HepG2 (cell line): ENCODE measurements around the gene PRSS23. TPM values are rescaled to one million over a fixed set of nuclear protein-coding genes. Genes with fewer than 3 reads are reported as not detected.

Source experiments
- ATAC-seq: fragments of 200-7000 bp; cut with Tn5 transposase; 3 replicates; pipeline ENCODE4 v1.9.1; 2020; ENCODE audit warnings: mild to moderate bottlenecking, moderate library complexity
- BruUV-seq: library from RNA; stranded (reverse); fragments of 400-500 nt; replicated peaks from 2 replicates; lab custom pipeline; 2021; lab: Mats Ljungman, UMichigan
- CTCF ChIA-PET: fragments of 300-600 bp; formaldehyde crosslinking; extraction: SDS; loops from one replicate; lab custom pipeline; 2021; ENCODE audit warnings: low total read pairs, inconsistent platforms, low intra/inter-chr PET ratio; lab: Yijun Ruan, JAX
- POLR2A ChIA-PET: fragments of 350-600 bp; sonication (Branson Sonifier 250); formaldehyde crosslinking; loops from one replicate; lab custom pipeline; 2020; ENCODE audit warnings: antibody characterized with exemption, inconsistent platforms; lab: Yijun Ruan, JAX
- DNase-seq: peaks from one replicate; pipeline ENCODE4 v3.0.0-alpha.2; 2015; ENCODE audit warnings: low spot score
- FAIRE-seq: peaks from 3 replicates; lab custom pipeline; 2011; peaks lifted over from hg19 to GRCh38; lab: Jason Lieb, UNC
- H2AFZ ChIP-seq: one replicate; pipeline ENCODE4 v1.6.1; 2011; ENCODE audit warnings: low read length, inconsistent platforms
- H3K27ac ChIP-seq: fragments of 300-600 bp; 3 replicates; pipeline ENCODE4 v1.8.0; 2011; ENCODE audit warnings: mixed run types, mild to moderate bottlenecking, mixed read lengths, low read length, inconsistent platforms; ENCODE audit not compliant: insufficient read depth; ENCODE audit errors: extremely low read length
- H3K27me3 ChIP-seq, 2 experiments: fragments of 200-600 bp in 1 of 2; 2 replicates in 1 of 2; 3 replicates in 1 of 2; pipeline versions ENCODE4 v1.6.0 to v1.8.0; 2011; ENCODE audit warnings: low read length in 2 of 2, mild to moderate bottlenecking in 2 of 2, moderate library complexity in 2 of 2, inconsistent platforms in 1 of 2; ENCODE audit not compliant: insufficient read depth in 2 of 2, control insufficient read depth in 1 of 2
- H3K36me3 ChIP-seq, 2 experiments: fragments of 200-600 bp in 1 of 2; replicated peaks in 1 of 2; 2 replicates in 1 of 2; 3 replicates in 1 of 2; pipeline versions ENCODE4 v1.5.1 to v1.8.0; 2011; ENCODE audit warnings: low read length in 2 of 2, inconsistent platforms in 1 of 2; ENCODE audit not compliant: insufficient read depth in 2 of 2, control insufficient read depth in 1 of 2
- H3K4me1 ChIP-seq: 2 replicates; pipeline ENCODE4 v1.5.1; 2012; ENCODE audit warnings: low read length, inconsistent platforms; ENCODE audit not compliant: insufficient read depth
- H3K4me2 ChIP-seq: 2 replicates; pipeline ENCODE4 v1.6.0; 2011; ENCODE audit warnings: low read depth, low read length, inconsistent platforms
- H3K4me3 ChIP-seq, 3 experiments: fragments of 200-600 bp in 1 of 3; sonication (generic), shearing (Covaris generic) in 1 of 3; replicated peaks in 1 of 3; 2 replicates each; pipeline ENCODE4 v1.5.1; 2011 to 2016; ENCODE audit warnings: low read length in 3 of 3, inconsistent platforms in 2 of 3, low read depth in 2 of 3, mild to moderate bottlenecking in 2 of 3, control low read depth in 1 of 3, mixed read lengths in 1 of 3; ENCODE audit not compliant: insufficient read depth in 1 of 3
- H3K79me2 ChIP-seq: one replicate; pipeline ENCODE4 v1.6.1; 2011; ENCODE audit warnings: low read length, inconsistent platforms; ENCODE audit not compliant: insufficient read depth
- H3K9ac ChIP-seq: 2 replicates; pipeline ENCODE4 v1.6.0; 2011; ENCODE audit warnings: mild to moderate bottlenecking, low read depth, low read length, inconsistent platforms; ENCODE audit not compliant: insufficient read depth
- H3K9me3 ChIP-seq: 2 replicates; pipeline ENCODE4 v1.5.1; 2012; ENCODE audit warnings: mild to moderate bottlenecking, low read length
- H4K20me1 ChIP-seq: 2 replicates; pipeline ENCODE4 v1.6.0; 2011; ENCODE audit warnings: inconsistent platforms, mild to moderate bottlenecking, low read length, moderate library complexity; ENCODE audit not compliant: insufficient read depth
- CCAR2 ChIP-seq: fragments of 200-400 bp; formaldehyde crosslinking; optimal IDR thresholded peaks from 2 replicates; pipeline ENCODE3; 2018; ENCODE audit warnings: low read depth, mild to moderate bottlenecking, low read length, moderate library complexity
- FOXC1 ChIP-seq: sonication (generic); formaldehyde crosslinking; IDR thresholded peaks from 2 replicates; pipeline ENCODE4 v1.8.0; 2022; ENCODE audit warnings: mild to moderate bottlenecking, missing genetic modification reagents, borderline replicate concordance
- FOXO1 ChIP-seq: sonication (generic); formaldehyde crosslinking; IDR thresholded peaks from 2 replicates; pipeline ENCODE4 v1.4.0; 2020; ENCODE audit warnings: missing genetic modification reagents
- FUBP1 ChIP-seq: sonication (generic); formaldehyde crosslinking; IDR thresholded peaks from 2 replicates; pipeline ENCODE4 v1.5.1; 2020; ENCODE audit warnings: missing genetic modification reagents, mild to moderate bottlenecking, borderline replicate concordance
- GABPA ChIP-seq, 2 experiments: IDR thresholded peaks; 2 replicates each; pipeline ENCODE4 v1.6.1; 2011 to 2016; ENCODE audit warnings: low read depth in 2 of 2, low read length in 1 of 2, missing biosample characterization in 1 of 2, missing genetic modification characterization in 1 of 2
- KDM6A ChIP-seq: IDR thresholded peaks from 2 replicates; pipeline ENCODE4 v1.6.1; 2016; ENCODE audit warnings: low read depth
- NR0B2 ChIP-seq: sonication (generic); formaldehyde crosslinking; IDR thresholded peaks from 2 replicates; pipeline ENCODE4 v1.4.0; 2020; ENCODE audit warnings: mild to moderate bottlenecking, missing genetic modification reagents
- RAD51 ChIP-seq: fragments of 450-650 bp; IDR thresholded peaks from 2 replicates; pipeline ENCODE4 v1.6.1; 2016; ENCODE audit warnings: borderline replicate concordance
- RFXAP ChIP-seq: sonication (generic); formaldehyde crosslinking; IDR thresholded peaks from 2 replicates; pipeline ENCODE4 v1.4.0; 2020; ENCODE audit warnings: missing genetic modification reagents, borderline replicate concordance
- SMARCE1 ChIP-seq: fragments of 450-650 bp; IDR thresholded peaks from 2 replicates; pipeline ENCODE4 v1.6.1; 2017; ENCODE audit warnings: borderline replicate concordance
- TAF1 ChIP-seq: sonication (generic); formaldehyde crosslinking; IDR thresholded peaks from 2 replicates; pipeline ENCODE4 v1.4.0; 2020; ENCODE audit warnings: missing genetic modification reagents
- ZNF253 ChIP-seq: sonication (generic); formaldehyde crosslinking; IDR thresholded peaks from 2 replicates; pipeline ENCODE4 v1.8.0; 2022; ENCODE audit warnings: mild to moderate bottlenecking, missing genetic modification reagents, borderline replicate concordance
- ZNF264 ChIP-seq: sonication (generic); formaldehyde crosslinking; IDR thresholded peaks from 2 replicates; pipeline ENCODE4 v1.4.0; 2020; ENCODE audit warnings: missing genetic modification reagents
- ZNF546 ChIP-seq: sonication (generic); formaldehyde crosslinking; conservative IDR thresholded peaks from 2 replicates; pipeline ENCODE4 v1.8.1; 2023; ENCODE audit warnings: mild to moderate bottlenecking, missing genetic modification reagents
- WGBS: methylation state at CpG from one replicate; pipeline ENCODE4 v1.1.6; 2017; ENCODE audit warnings: low lambda C conversion rate; 5-methylcytosine and 5-hydroxymethylcytosine counted together
- in situ Hi-C: cut with HindIII; loops from 2 replicates; pipeline ENCODE4 v1.10.0; 2017; ENCODE audit warnings: low pct_unique_long_range_greater_than_20kb; ENCODE audit not compliant: extremely low pct_ligation_motif_present
- intact Hi-C: fragments of 100-400 bp; cut with micrococcal nuclease; formaldehyde crosslinking; loops from one replicate; pipeline ENCODE4 v1.10.0; 2022; ENCODE audit not compliant: unreplicated experiment
- polyA plus RNA-seq, 8 experiments: library from polyadenylated mRNA; depleted of rRNA in 3 of 8; stranded (reverse) in 7 of 8; unstranded in 1 of 8; fragments of >200 nt; fragmentation: Illumina TruSeq in 4 of 8; extraction: Trizol in 4 of 8; gene quantifications; 2 replicates each; pipeline versions ENCODE4 v1.2.1 to v1.2.3, GENCODE V29; 2011 to 2016; ENCODE audit warnings: low read depth in 4 of 8, missing spikeins in 1 of 8, mixed read lengths in 1 of 8; ENCODE audit not compliant: insufficient read depth in 1 of 8
- total RNA-seq, 5 experiments: library from RNA; depleted of rRNA; stranded (reverse); fragments of >200 nt; fragmentation: Illumina TruSeq; extraction: Trizol; gene quantifications; 2 replicates each; pipeline ENCODE4 v1.2.3, GENCODE V29; 2016; ENCODE audit warnings: low read depth in 1 of 5

PRSS23 gene
- total and polyA plus RNA-seq, 2 of the 13 experiments (the other 11 are each of a cell fraction or from before 2014, with no cell fraction given): 0.20 to 0.30 TPM

- H3K9ac ChIP-seq: no peak overlapping the region
- TF ChIP-seq ZNF264 (no peak), NR0B2 (CRISPR knock-in tag) (no peak), KDM6A (CRISPR knock-in tag) (no peak), RFXAP (CRISPR knock-in tag) (no peak), GABPA (IDR thresholded peaks at IDR 0.05; ENCODE audit: low read depth, low read length) (no peak), GABPA (CRISPR knock-in tag; IDR thresholded peaks at IDR 0.05; ENCODE audit: low read depth) (no peak), FUBP1 (CRISPR knock-in tag) (no peak), FOXO1 (CRISPR knock-in tag) (no peak), FOXC1 (CRISPR knock-in tag) (no peak), ZNF546 (no peak), CCAR2 (no peak), SMARCE1 (no peak), TAF1 (no peak), ZNF253 (CRISPR knock-in tag) (no peak), RAD51 (no peak)
- TF ChIP-seq, all 625 proteins: peak for 0
- no peaks in the 10 kb centered on the region for H3K36me3 ChIP-seq
- no peak overlapping the region for H2AFZ ChIP-seq
- H3K27ac ChIP-seq: no peak overlapping the region
- POLR2A ChIA-PET: no interaction called here
- BruUV-seq: no TSS peak
- in situ Hi-C loops: loop anchor here (25.0 kb wide), 1 partner anchor 439 kb away; the partner anchor contains the start of gene CCDC81
- FAIRE-seq (no peak), DNase-seq (no peak), ATAC-seq (no peak)
- peaks cover 8 to 31% of the 10 kb centered on the region in 2 experiments; a peak in 4 of 5 replicates for H3K27me3 ChIP-seq
- H3K9me3 ChIP-seq: no peaks in the 10 kb centered on the region
- intact Hi-C loops: loop anchor here (5.0 kb wide), 1 partner anchor 344 kb away; no protein-coding TSS in a partner anchor
- H3K4me1 ChIP-seq: peaks cover 6% of the 10 kb centered on the region; the same call in 1 of the 2 replicates
- CTCF ChIA-PET: interaction anchor here (1.9 kb wide), 1 partner anchor 345 kb away, joined by 7 read pairs; no protein-coding TSS in a partner anchor
- H3K79me2 ChIP-seq: no peaks in the 10 kb centered on the region
- WGBS: 80% methylated on average over 2 of the region's 2 CpGs
- H4K20me1 ChIP-seq: no peaks in the 10 kb centered on the region
- no peak overlapping the region for H3K4me2 ChIP-seq
- no peak overlapping the region for H3K4me3 ChIP-seq
These were observed 1.0 kb downstream of the PRSS23 start for GRCh38 chr11:86801364-86801763.
